Spleen (tissue), 7 donors: ENCODE data around the gene AJM1.

Experiments used
- POLR2A ChIP-seq, 3 donors: fragments of 450-650 bp; IDR thresholded peaks; one replicate each; pipeline ENCODE4 v1.5.1; 2017; ENCODE audit warnings: antibody characterized with exemption in 3 of 3, mild to moderate bottlenecking in 1 of 3
- POLR2AphosphoS5 ChIP-seq, 3 donors: sonication (generic); formaldehyde crosslinking; IDR thresholded peaks; one replicate each; pipeline ENCODE4 v1.5.1; 2017; ENCODE audit warnings: antibody characterized with exemption in 3 of 3
- TF ChIP-seq, protein P1 (sequence below), 11 experiments: fragments of 200-600 bp in 7 of 11; fragments of 450-650 bp in 4 of 11; sonication (generic) in 4 of 11; IDR thresholded peaks in 8 of 11; conservative IDR thresholded peaks in 3 of 11; 1 replicate in 7 of 11; 2 replicates in 4 of 11; pipeline versions ENCODE4 v1.4.0 to v1.8.0; 2016 to 2021; ENCODE audit warnings: antibody characterized with exemption in 11 of 11, inconsistent platforms in 4 of 11, mild to moderate bottlenecking in 1 of 11
- donor health status: DM: no; HTN: no; CAD: no; lungs with moderate emphysema.
- donor health status: DM: no; HTN: no; CAD: no.
- donor health status: DM: no; HTN: no; CAD: no.

DNA sequence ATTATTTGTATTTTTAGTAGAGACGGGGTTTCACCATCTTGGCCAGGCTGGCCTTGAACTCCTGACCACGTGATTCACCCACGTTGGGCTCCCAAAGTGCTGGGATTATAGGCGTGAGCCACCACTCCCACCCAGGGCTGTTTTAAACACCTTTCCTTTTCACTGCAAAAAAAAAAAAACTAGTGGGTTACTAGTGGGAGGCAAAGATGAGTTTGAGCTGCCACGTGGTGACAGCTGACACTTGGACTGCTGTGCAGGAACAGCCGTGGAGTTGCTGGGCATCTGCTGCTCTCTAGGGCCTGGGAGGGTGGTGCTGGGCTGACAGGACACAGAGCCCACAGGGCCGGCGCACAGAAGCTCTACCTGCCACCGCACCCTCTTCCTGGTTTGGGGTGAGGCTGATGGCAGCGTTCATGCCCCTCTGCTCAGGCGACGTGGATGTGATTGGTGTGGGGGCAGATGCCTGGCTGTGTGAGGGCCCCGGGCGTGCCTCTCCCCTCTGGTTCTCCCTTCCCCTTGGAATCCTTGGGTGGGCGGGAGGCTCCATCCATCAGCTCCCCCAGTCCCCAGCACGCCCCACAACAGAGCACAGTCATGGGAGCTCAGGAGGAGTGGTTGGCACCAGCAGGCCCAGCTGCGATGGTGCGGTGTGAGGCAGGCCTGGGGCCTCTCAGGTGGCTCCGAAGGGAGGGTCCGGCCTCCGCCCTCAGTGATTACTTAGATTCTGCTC lies 17.6 kb upstream of the AJM1 start:
- TF ChIP-seq, protein P1, sequence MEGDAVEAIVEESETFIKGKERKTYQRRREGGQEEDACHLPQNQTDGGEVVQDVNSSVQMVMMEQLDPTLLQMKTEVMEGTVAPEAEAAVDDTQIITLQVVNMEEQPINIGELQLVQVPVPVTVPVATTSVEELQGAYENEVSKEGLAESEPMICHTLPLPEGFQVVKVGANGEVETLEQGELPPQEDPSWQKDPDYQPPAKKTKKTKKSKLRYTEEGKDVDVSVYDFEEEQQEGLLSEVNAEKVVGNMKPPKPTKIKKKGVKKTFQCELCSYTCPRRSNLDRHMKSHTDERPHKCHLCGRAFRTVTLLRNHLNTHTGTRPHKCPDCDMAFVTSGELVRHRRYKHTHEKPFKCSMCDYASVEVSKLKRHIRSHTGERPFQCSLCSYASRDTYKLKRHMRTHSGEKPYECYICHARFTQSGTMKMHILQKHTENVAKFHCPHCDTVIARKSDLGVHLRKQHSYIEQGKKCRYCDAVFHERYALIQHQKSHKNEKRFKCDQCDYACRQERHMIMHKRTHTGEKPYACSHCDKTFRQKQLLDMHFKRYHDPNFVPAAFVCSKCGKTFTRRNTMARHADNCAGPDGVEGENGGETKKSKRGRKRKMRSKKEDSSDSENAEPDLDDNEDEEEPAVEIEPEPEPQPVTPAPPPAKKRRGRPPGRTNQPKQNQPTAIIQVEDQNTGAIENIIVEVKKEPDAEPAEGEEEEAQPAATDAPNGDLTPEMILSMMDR (IDR thresholded peaks at IDR 0.05 in 8 of 11, conservative IDR thresholded peaks at IDR 0.05 in 3 of 11): no peak
- TF ChIP-seq POLR2A (IDR thresholded peaks at IDR 0.05) (no peak), POLR2AphosphoS5 (IDR thresholded peaks at IDR 0.05) (no peak)
